ENCODE measurements around the gene IQCH. TPM values are rescaled to one million over a fixed set of nuclear protein-coding genes. Genes with fewer than 3 reads are reported as not detected.

Gene IQCH
- total RNA-seq, 1 donor from 2014 or later = 2.0 TPM

- Mint-ChIP-seq H3K4me3 (peak overlapping the region; percentile 21), H3K4me1 (ENCODE audit: unreplicated experiment) (peaks cover 18% of the 10 kb centered on the region), H3K27me3 (peaks cover 8% of the 10 kb centered on the region), H3K27ac (no peak overlapping the region), H3K9me3 (no peaks in the 10 kb centered on the region), H3K36me3 (no peaks in the 10 kb centered on the region)
- DNase-seq (ENCODE audit: extremely low spot score, unreplicated experiment) = no peak
- TF ChIP-seq CTCF (conservative IDR thresholded peaks at IDR 0.05) = peak; percentile 37
Observed at GRCh38 chr15:67501177-67501835, 246.7 kb downstream of the IQCH start.

GRCh38 chr15:67501836-67502461 lies 247.4 kb downstream of the IQCH start:
- peaks cover 8% of the 10 kb centered on the region for H3K27me3 Mint-ChIP-seq
- peaks cover 18% of the 10 kb centered on the region for H3K4me1 Mint-ChIP-seq (ENCODE audit: unreplicated experiment)
- H3K36me3 Mint-ChIP-seq = no peaks in the 10 kb centered on the region
- TF ChIP-seq CTCF (conservative IDR thresholded peaks at IDR 0.05) = no peak
- peak overlapping the region; percentile 21 for H3K4me3 Mint-ChIP-seq
- no peaks in the 10 kb centered on the region for H3K9me3 Mint-ChIP-seq
- H3K27ac Mint-ChIP-seq = no peak overlapping the region
- DNase-seq (ENCODE audit: extremely low spot score, unreplicated experiment) = no peak

- H3K4me3 Mint-ChIP-seq = no peak overlapping the region
- no peak for TF ChIP-seq CTCF (conservative IDR thresholded peaks at IDR 0.05)
- peaks cover 8% of the 10 kb centered on the region for H3K27me3 Mint-ChIP-seq
- no peaks in the 10 kb centered on the region for H3K36me3 Mint-ChIP-seq
- H3K4me1 Mint-ChIP-seq (ENCODE audit: unreplicated experiment) = peaks cover 18% of the 10 kb centered on the region
- DNase-seq (ENCODE audit: extremely low spot score, unreplicated experiment) = no peak
- H3K27ac Mint-ChIP-seq = no peak overlapping the region
- no peaks in the 10 kb centered on the region for H3K9me3 Mint-ChIP-seq
Observed at GRCh38 chr15:67504056-67504455, 249.5 kb downstream of the IQCH start.

GRCh38 chr15:67504796-67505195 lies 250.2 kb downstream of the IQCH start:
- H3K27ac Mint-ChIP-seq = no peak overlapping the region
- DNase-seq (ENCODE audit: extremely low spot score, unreplicated experiment) = no peak
- no peak overlapping the region for H3K4me3 Mint-ChIP-seq
- no peaks in the 10 kb centered on the region for H3K36me3 Mint-ChIP-seq
- H3K4me1 Mint-ChIP-seq (ENCODE audit: unreplicated experiment) = peaks cover 18% of the 10 kb centered on the region
- H3K27me3 Mint-ChIP-seq = peaks cover 6% of the 10 kb centered on the region
- TF ChIP-seq CTCF (conservative IDR thresholded peaks at IDR 0.05) = no peak
- no peaks in the 10 kb centered on the region for H3K9me3 Mint-ChIP-seq

GRCh38 chr15:67505675-67506572 lies 251.3 kb downstream of the IQCH start:
- no peak for DNase-seq (ENCODE audit: extremely low spot score, unreplicated experiment)
- no peaks in the 10 kb centered on the region for H3K9me3 Mint-ChIP-seq
- H3K27ac Mint-ChIP-seq = no peak overlapping the region
- no peaks in the 10 kb centered on the region for H3K36me3 Mint-ChIP-seq
- H3K4me3 Mint-ChIP-seq = no peak overlapping the region
- peaks cover 4% of the 10 kb centered on the region for H3K27me3 Mint-ChIP-seq
- no peak for TF ChIP-seq CTCF (conservative IDR thresholded peaks at IDR 0.05)
- peaks cover 18% of the 10 kb centered on the region for H3K4me1 Mint-ChIP-seq (ENCODE audit: unreplicated experiment)
